K562 (cell line): ENCODE results near the gene PXDC1. TPM values are rescaled to one million over a fixed set of nuclear protein-coding genes. Genes with fewer than 3 reads are reported as not detected.
A peak's percentile ranks its signal among the peaks of the same experiment; 100 is the strongest.

ENCODE experiments used
- ATAC-seq: fragments of 200-7000 bp; cut with Tn5 transposase; 3 replicates; pipeline ENCODE4 v1.9.1; 2020; ENCODE audit warnings: moderate library complexity
- BruUV-seq: library from RNA; stranded (reverse); fragments of 400-500 nt; replicated peaks from 2 replicates; lab custom pipeline; 2021; lab: Mats Ljungman, UMichigan
- CTCF ChIA-PET: fragments of 300-600 bp; formaldehyde crosslinking; extraction: SDS; loops from one replicate; lab custom pipeline; 2021; ENCODE audit warnings: low intra/inter-chr PET ratio; lab: Yijun Ruan, JAX
- POLR2A ChIA-PET: fragments of 300-600, 350-650 bp; sonication (Branson Sonifier 250); formaldehyde crosslinking; extraction: SDS; loops from one replicate; lab custom pipeline; 2021; ENCODE audit warnings: antibody characterized with exemption, inconsistent platforms; lab: Yijun Ruan, JAX
- DNase-seq, 4 experiments: peaks; one replicate each; pipeline versions ENCODE4 v3.0.0 to v3.0.0-alpha.2; 2011 to 2018; ENCODE audit warnings: low spot score in 3 of 4, mixed read lengths in 3 of 4; ENCODE audit errors: extremely low read depth in 1 of 4
- FAIRE-seq: peaks from 2 replicates; lab custom pipeline; 2011; peaks lifted over from hg19 to GRCh38; lab: Jason Lieb, UNC
- H2AFZ ChIP-seq: 2 replicates; pipeline ENCODE4 v1.6.0; 2011; ENCODE audit warnings: low read depth, low read length, control low read depth, inconsistent platforms
- H3K27ac ChIP-seq: fragments of 200-600 bp; 3 replicates; pipeline ENCODE4 v1.8.0; 2011; ENCODE audit warnings: low read depth, mild to moderate bottlenecking, control low read depth, inconsistent platforms, low read length, moderate library complexity, mixed read lengths; ENCODE audit errors: extremely low read depth
- H3K27me3 ChIP-seq, 2 experiments: fragments of 300-600 bp in 1 of 2; 2 replicates in 1 of 2; 3 replicates in 1 of 2; pipeline versions ENCODE4 v1.6.0 to v1.8.0; 2011; ENCODE audit warnings: inconsistent platforms in 2 of 2, low read length in 2 of 2, mild to moderate bottlenecking in 1 of 2, mixed read lengths in 1 of 2, moderate library complexity in 1 of 2; ENCODE audit not compliant: control insufficient read depth in 2 of 2, insufficient read depth in 2 of 2
- H3K36me3 ChIP-seq: fragments of 300-600 bp; 3 replicates; pipeline ENCODE4 v1.8.0; 2011; ENCODE audit warnings: mild to moderate bottlenecking, low read length, inconsistent platforms; ENCODE audit not compliant: control insufficient read depth, insufficient read depth
- H3K4me1 ChIP-seq, 2 experiments: fragments of 200-600 bp in 1 of 2; replicated peaks in 1 of 2; 2 replicates in 1 of 2; 3 replicates in 1 of 2; pipeline versions ENCODE4 v1.5.1 to v1.8.0; 2011; ENCODE audit warnings: inconsistent platforms in 2 of 2, low read length in 2 of 2, mild to moderate bottlenecking in 1 of 2, mixed read lengths in 1 of 2, moderate library complexity in 1 of 2; ENCODE audit not compliant: control insufficient read depth in 2 of 2, insufficient read depth in 2 of 2
- H3K4me2 ChIP-seq: 2 replicates; pipeline ENCODE4 v1.6.1; 2011; ENCODE audit warnings: low read length, control low read depth, inconsistent platforms, mixed read lengths; ENCODE audit not compliant: insufficient read depth
- H3K4me3 ChIP-seq: fragments of 200-600 bp; sonication (generic), shearing (Covaris generic); 2 replicates; pipeline ENCODE4 v1.5.1; 2016; ENCODE audit warnings: control low read depth, inconsistent platforms
- H3K79me2 ChIP-seq: fragments of 200-600 bp; 3 replicates; pipeline ENCODE4 v1.8.0; 2011; ENCODE audit warnings: low read length, inconsistent platforms; ENCODE audit not compliant: control insufficient read depth, insufficient read depth
- H3K9ac ChIP-seq, 2 experiments: 2 replicates each; pipeline versions ENCODE4 v1.6.0 to v1.6.1; 2011; ENCODE audit warnings: low read depth in 2 of 2, low read length in 2 of 2, control low read depth in 1 of 2, inconsistent platforms in 1 of 2, mild to moderate bottlenecking in 1 of 2, mixed read lengths in 1 of 2; ENCODE audit not compliant: insufficient read depth in 1 of 2
- H3K9me1 ChIP-seq: one replicate; pipeline ENCODE4 v1.6.0; 2011; ENCODE audit warnings: inconsistent platforms, mild to moderate bottlenecking, low read length, moderate library complexity; ENCODE audit not compliant: control insufficient read depth, insufficient read depth
- H3K9me3 ChIP-seq: replicated peaks from 2 replicates; pipeline ENCODE4 v1.5.1; 2011; ENCODE audit warnings: low read depth, low read length, inconsistent platforms; ENCODE audit not compliant: control insufficient read depth, insufficient read depth
- H4K20me1 ChIP-seq: replicated peaks from 2 replicates; pipeline ENCODE4 v1.6.1; 2011; ENCODE audit warnings: low read length, inconsistent platforms, mixed read lengths; ENCODE audit not compliant: control insufficient read depth, insufficient read depth
- BHLHE40 ChIP-seq: IDR thresholded peaks from 2 replicates; pipeline ENCODE4 v1.6.1; 2011; ENCODE audit warnings: low read length, improper control_type of control experiment
- DNMT1 ChIP-seq: fragments of 450-650 bp; IDR thresholded peaks from 2 replicates; pipeline ENCODE4 v1.6.1; 2016; ENCODE audit warnings: antibody characterized with exemption, mild to moderate bottlenecking
- GABPB2 ChIP-seq: fragments of 250-450 bp; sonication (Bioruptor Pico); conservative IDR thresholded peaks from 2 replicates; pipeline ENCODE4 v1.5.1; 2021; ENCODE audit warnings: mild to moderate bottlenecking
- RBM34 ChIP-seq: fragments of 200-400 bp; formaldehyde crosslinking; IDR thresholded peaks from 2 replicates; pipeline ENCODE4 v1.6.1; 2018; ENCODE audit warnings: low read length, borderline replicate concordance; ENCODE audit not compliant: insufficient read depth
- RHOXF2B ChIP-seq: fragments of 250-450 bp; sonication (Bioruptor Pico); conservative IDR thresholded peaks from 2 replicates; pipeline ENCODE4 v1.5.1; 2021
- SMARCA4 ChIP-seq: fragments of 450-650 bp; IDR thresholded peaks from 2 replicates; pipeline ENCODE4 v1.6.1; 2016
- SMARCC2 ChIP-seq: fragments of 450-650 bp; IDR thresholded peaks from 2 replicates; pipeline ENCODE4 v1.6.1; 2017; ENCODE audit warnings: antibody characterized with exemption, moderate library complexity, mild to moderate bottlenecking, low read depth
- SPI1 ChIP-seq: IDR thresholded peaks from 2 replicates; pipeline ENCODE4 v1.6.1; 2011; ENCODE audit warnings: low read depth, low read length, control low read depth, borderline replicate concordance
- TCF7 ChIP-seq: sonication (generic); IDR thresholded peaks from 2 replicates; pipeline ENCODE4 v1.6.1; 2016; ENCODE audit warnings: antibody characterized with exemption, borderline replicate concordance
- XRCC4 ChIP-seq: IDR thresholded peaks from one replicate; pipeline ENCODE4 v1.6.1; 2011; ENCODE audit not compliant: insufficient read depth, insufficient read length; ENCODE audit errors: extremely low read depth
- ZNF174 ChIP-seq: fragments of 250-450 bp; sonication (Bioruptor Pico); IDR thresholded peaks from 2 replicates; pipeline ENCODE4 v1.4.0; 2020; ENCODE audit warnings: mild to moderate bottlenecking
- ZNF184 ChIP-seq: sonication (generic); formaldehyde crosslinking; IDR thresholded peaks from 2 replicates; pipeline ENCODE4 v1.5.0; 2020; ENCODE audit warnings: missing genetic modification reagents
- ZNF354B ChIP-seq: fragments of 250-450 bp; sonication (Bioruptor Pico); IDR thresholded peaks from 2 replicates; pipeline ENCODE4 v1.4.0; 2020
- WGBS: fragments of 100-300 bp; shearing (Covaris generic); methylation state at CpG from one replicate; pipeline ENCODE4 v1.1.6; 2016; ENCODE audit warnings: low coverage, mixed read lengths; ENCODE audit not compliant: insufficient coverage; ENCODE audit errors: missing lambda C conversion rate; 5-methylcytosine and 5-hydroxymethylcytosine counted together
- in situ Hi-C: fragments of 300-500 bp; cut with MboI; formaldehyde crosslinking; loops from 4 replicates; pipeline ENCODE4 v1.15.0; 2018; ENCODE audit warnings: inconsistent platforms, mixed read lengths
- intact Hi-C: fragments of 100-400 bp; cut with micrococcal nuclease; formaldehyde crosslinking; loops from 2 replicates; pipeline ENCODE4 v1.14.2; 2022
- polyA plus RNA-seq, 8 experiments: library from polyadenylated mRNA; depleted of rRNA in 4 of 8; stranded (reverse) in 5 of 8; unstranded in 3 of 8; fragments of >200 nt; fragmentation: Nextera tagmentation in 2 of 8; fragmentation: Illumina TruSeq in 1 of 8; extraction: Ambion mirVana in 2 of 8; extraction: Trizol in 1 of 8; gene quantifications; 2 replicates each; pipeline versions ENCODE4 v1.2.1 to v1.2.3, GENCODE V29; 2011 to 2014; ENCODE audit warnings: inconsistent platforms in 1 of 8, missing spikeins in 1 of 8
- total RNA-seq, 7 experiments: library from RNA; depleted of rRNA in 6 of 7; stranded (reverse); fragments of >200 nt in 6 of 7; fragmentation: Illumina TruSeq in 2 of 7; extraction: Trizol in 2 of 7; gene quantifications; 2 replicates each; pipeline versions ENCODE4 v1.2.1 to v1.2.3, GENCODE V29; 2011 to 2021; ENCODE audit warnings: low replicate concordance in 1 of 7

PXDC1 gene
- total and polyA plus RNA-seq, 9 of the 15 experiments (the other 6 are each of a cell fraction or from before 2014, with no cell fraction given) = 0.09 to 0.33 (median 0.16) TPM; not detected in 5

DNA sequence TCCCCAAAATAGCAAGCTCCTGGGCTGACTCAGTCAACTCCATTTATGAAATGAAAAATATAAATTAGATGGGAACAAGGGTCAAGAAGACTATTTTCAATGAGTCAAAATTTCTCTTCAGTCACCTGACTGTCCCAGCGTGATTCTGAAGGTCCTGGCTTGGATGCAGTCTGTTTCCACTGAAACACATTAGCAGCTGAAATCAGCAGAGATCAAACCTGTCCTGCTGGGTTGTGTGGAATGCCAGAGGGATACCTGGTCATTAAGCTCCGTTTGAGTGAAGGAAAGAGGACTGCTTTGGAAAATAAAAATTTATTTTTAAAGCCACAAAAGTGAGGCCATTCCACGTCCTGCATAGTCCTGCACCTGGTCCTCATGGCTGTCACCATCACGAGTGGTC lies 37.4 kb downstream of the PXDC1 start (continued):
- TF ChIP-seq ZNF174 (CRISPR knock-in tag) (no peak), RBM34 (no peak), BHLHE40 (no peak), SMARCC2 (no peak), ZNF184 (CRISPR knock-in tag) (no peak), ZNF354B (no peak), XRCC4 (no peak), TCF7 (no peak), RHOXF2B (CRISPR knock-in tag) (no peak), SMARCA4 (no peak), GABPB2 (CRISPR knock-in tag) (no peak)
- TF ChIP-seq, all 486 proteins: peak for 0

DNA sequence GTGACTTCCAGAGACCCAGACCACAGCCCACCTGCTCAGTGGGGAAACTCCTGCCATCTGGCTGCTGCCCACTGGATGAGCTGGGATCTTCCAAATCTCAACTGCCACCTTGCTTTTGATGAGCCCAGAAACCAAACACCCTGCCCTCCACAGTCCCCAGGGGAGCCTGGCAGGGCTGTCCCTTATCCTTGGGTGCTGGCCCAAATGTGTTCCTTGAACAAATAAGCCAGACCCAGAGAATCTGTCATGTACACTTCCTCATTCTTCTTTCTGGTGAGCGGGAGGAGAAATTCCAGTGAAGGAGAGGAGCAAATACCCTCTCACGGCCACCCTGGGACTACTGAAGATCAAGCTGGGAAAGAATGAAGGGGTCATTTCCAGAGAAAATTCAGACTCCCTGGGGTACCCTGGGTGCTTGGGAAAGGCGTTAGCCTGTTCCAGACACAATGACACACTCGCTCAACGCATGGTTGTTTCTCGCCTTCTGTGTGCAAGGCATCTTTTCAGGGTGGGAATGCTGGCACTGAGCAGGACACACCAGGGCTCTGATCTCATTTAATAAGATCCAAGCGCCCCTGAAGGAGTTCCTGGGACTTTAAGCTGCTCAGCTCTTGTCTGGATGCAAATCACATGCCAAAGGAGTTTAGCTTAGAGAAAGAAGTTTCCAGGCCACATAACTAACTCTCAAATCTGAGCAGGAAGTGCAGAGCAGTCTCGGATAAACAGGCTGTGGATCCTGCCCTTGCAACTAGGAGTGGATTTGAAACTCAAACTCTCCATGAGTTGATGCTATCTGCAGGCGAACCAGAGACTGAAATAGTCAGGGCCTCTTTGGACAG lies 38.5 kb downstream of the PXDC1 start:
- 0 out of 2 replicates have a peak, but pooled peaks cover 4% of the 10 kb centered on the region for H4K20me1 ChIP-seq
- H3K4me1 ChIP-seq = peaks cover 0 to under 1% of the 10 kb centered on the region in 2 experiments; a peak in 2 of 5 replicates
- 2% methylated on average over 9 of the region's 9 CpGs for WGBS
- FAIRE-seq = no peak
- in situ Hi-C loops (no loop called here), intact Hi-C loops (no loop called here)
- no peaks in the 10 kb centered on the region for H3K36me3 ChIP-seq
- POLR2A ChIA-PET = interaction anchor here (0.6 to 1.0 kb wide), 3 partner anchors 11 to 17 kb away, joined by 3 to 4 read pairs (median 3); no protein-coding TSS in a partner anchor
- no peak for ATAC-seq
- no peak overlapping the region for H3K9ac ChIP-seq
- no peak overlapping the region for H3K4me2 ChIP-seq
- H3K27me3 ChIP-seq = peaks cover 24 to 49% of the 10 kb centered on the region in 2 experiments; a peak in 4 of 5 replicates
- no peak for DNase-seq
- CTCF ChIA-PET = no interaction called here
- no peaks in the 10 kb centered on the region for H3K9me3 ChIP-seq
- no peak overlapping the region for H3K4me3 ChIP-seq
- TF ChIP-seq DNMT1 (no peak), SPI1 (peak; percentile 74)
- no peaks in the 10 kb centered on the region for H3K9me1 ChIP-seq
- no peak overlapping the region for H3K27ac ChIP-seq
- BruUV-seq = no TSS peak
- no peaks in the 10 kb centered on the region for H3K79me2 ChIP-seq
- H2AFZ ChIP-seq = no peak overlapping the region
